ENCODE data around the gene RAE1. TPM values are rescaled to one million over a fixed set of nuclear protein-coding genes. Genes with fewer than 3 reads are reported as not detected.

Gene RAE1
- polyA plus RNA-seq, 1 experiment = 39.0 TPM

DNA sequence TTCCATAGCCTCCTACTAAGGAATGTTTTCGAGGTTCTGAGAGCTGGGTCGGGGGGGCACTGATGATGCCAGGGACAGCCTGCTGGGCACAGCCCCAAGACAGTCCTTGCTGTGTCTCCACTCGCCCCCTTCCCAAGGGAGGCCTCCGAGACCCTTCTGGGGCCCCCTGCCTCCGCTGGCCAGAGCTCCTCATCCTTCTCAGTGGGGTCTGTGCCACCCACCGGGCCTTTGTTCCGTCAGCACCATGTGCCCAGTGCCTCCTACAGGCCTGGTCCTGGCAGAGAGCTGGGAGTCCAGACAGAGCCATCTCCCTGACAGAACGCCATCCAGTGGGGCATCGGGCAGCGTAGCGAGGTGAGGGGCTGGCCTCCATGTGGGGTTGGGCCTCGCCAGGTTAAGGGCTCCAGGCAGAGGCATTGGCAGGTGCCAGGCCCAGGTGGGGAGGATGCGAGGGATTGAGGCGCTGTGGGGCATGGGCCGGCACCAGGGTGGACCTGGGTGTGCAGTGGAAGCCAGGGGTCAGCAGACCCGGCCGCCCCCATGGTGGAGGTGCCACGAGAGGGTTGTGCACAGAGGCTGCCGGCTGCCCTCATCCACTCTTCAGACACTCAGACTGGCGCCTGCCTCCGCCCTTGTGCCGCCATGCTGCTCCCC is 53.5 kb downstream of the RAE1 start:
- no peaks in the 10 kb centered on the region for H3K27me3 ChIP-seq (ENCODE audit: control insufficient read depth, insufficient read depth, low read length)
- POLR2A ChIA-PET = no interaction called here

DNA sequence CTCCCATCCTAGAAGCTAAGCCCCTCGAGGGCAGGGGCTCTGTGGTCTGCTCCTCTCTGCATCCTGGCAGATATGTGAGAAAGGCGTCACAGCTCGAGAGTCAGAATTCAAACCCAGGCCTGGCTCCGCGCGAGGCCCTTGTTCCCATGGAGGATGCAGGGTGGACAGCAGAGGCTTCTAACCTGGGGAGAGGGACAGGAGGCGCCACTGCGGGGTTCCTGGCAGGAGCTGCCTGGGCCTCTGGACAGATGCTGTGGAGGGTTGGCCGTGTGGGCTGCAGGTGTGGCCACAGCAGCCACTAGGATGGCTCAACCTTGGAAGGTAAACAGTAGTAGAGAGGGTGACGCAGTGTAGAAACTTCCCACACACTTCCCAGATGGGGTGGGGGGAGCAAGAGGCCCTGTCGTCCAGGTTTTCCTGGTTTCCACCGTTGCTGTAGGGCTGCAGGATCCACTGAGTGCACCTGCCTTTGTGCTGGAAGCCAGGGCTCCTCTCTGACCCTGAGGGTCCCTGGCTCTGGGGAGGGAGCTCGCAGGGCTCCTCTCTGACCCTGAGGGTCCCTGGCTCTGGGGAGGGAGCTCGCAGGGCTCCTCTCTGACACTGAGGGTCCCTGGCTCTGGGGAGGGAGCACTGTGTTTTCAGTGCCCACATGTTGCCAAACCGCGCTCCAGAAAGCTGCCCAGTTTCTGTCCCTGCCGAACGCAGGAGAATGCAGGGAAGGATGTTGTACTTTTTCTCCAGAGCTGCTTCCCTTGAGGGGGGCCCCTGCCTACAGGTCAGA is 54.4 kb downstream of the RAE1 start:
- CTCF ChIA-PET = no interaction called here

More for the DNA sequence above, 53.5 kb downstream of the RAE1 start:
- Histone ChIP-seq H3K4me3 (ENCODE audit: low read depth, low read length) (no peak overlapping the region), H3K36me3 (ENCODE audit: control insufficient read depth, insufficient read depth, low read length) (peaks cover 18% of the 10 kb centered on the region)
- no peak for DNase-seq (ENCODE audit: low read depth)
- CTCF ChIA-PET = no interaction called here
- TF ChIP-seq, protein P1, sequence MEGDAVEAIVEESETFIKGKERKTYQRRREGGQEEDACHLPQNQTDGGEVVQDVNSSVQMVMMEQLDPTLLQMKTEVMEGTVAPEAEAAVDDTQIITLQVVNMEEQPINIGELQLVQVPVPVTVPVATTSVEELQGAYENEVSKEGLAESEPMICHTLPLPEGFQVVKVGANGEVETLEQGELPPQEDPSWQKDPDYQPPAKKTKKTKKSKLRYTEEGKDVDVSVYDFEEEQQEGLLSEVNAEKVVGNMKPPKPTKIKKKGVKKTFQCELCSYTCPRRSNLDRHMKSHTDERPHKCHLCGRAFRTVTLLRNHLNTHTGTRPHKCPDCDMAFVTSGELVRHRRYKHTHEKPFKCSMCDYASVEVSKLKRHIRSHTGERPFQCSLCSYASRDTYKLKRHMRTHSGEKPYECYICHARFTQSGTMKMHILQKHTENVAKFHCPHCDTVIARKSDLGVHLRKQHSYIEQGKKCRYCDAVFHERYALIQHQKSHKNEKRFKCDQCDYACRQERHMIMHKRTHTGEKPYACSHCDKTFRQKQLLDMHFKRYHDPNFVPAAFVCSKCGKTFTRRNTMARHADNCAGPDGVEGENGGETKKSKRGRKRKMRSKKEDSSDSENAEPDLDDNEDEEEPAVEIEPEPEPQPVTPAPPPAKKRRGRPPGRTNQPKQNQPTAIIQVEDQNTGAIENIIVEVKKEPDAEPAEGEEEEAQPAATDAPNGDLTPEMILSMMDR (IDR thresholded peaks at IDR 0.05; ENCODE audit: insufficient read depth, low read depth, low read length) = no peak

DNA sequence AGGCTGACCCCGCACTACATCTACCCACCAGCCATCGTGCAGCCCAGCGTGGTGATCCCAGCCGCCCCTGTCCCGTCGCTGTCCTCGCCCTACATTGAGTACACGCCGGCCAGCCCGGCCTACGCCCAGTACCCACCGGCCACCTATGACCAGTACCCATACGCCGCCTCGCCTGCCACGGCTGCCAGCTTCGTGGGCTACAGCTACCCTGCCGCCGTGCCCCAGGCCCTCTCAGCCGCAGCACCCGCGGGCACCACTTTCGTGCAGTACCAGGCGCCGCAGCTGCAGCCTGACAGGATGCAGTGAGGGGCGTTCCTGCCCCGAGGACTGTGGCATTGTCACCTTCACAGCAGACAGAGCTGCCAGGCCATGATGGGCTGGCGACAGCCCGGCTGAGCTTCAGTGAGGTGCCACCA is 56.5 kb downstream of the RAE1 start:
- POLR2A ChIA-PET = interaction anchor here (0.5 kb wide), 1 partner anchor 1205 kb away, joined by 3 read pairs; no protein-coding TSS in a partner anchor
- CTCF ChIA-PET = no interaction called here
- TF ChIP-seq, protein P1 (IDR thresholded peaks at IDR 0.05; ENCODE audit: insufficient read depth, low read depth, low read length) = no peak
- peaks cover 16% of the 10 kb centered on the region for H3K36me3 ChIP-seq (ENCODE audit: control insufficient read depth, insufficient read depth, low read length)
- no peaks in the 10 kb centered on the region for H3K27me3 ChIP-seq (ENCODE audit: control insufficient read depth, insufficient read depth, low read length)
- no peak for DNase-seq (ENCODE audit: low read depth)
- H3K4me3 ChIP-seq (ENCODE audit: low read depth, low read length) = no peak overlapping the region

More for the DNA sequence above, 54.4 kb downstream of the RAE1 start:
- POLR2A ChIA-PET = no interaction called here
- H3K4me3 ChIP-seq (ENCODE audit: low read depth, low read length) = no peak overlapping the region
- H3K27me3 ChIP-seq (ENCODE audit: control insufficient read depth, insufficient read depth, low read length) = no peaks in the 10 kb centered on the region
- TF ChIP-seq, protein P1 (IDR thresholded peaks at IDR 0.05; ENCODE audit: insufficient read depth, low read depth, low read length) = no peak
- peaks cover 18% of the 10 kb centered on the region for H3K36me3 ChIP-seq (ENCODE audit: control insufficient read depth, insufficient read depth, low read length)
- no peak for DNase-seq (ENCODE audit: low read depth)

DNA sequence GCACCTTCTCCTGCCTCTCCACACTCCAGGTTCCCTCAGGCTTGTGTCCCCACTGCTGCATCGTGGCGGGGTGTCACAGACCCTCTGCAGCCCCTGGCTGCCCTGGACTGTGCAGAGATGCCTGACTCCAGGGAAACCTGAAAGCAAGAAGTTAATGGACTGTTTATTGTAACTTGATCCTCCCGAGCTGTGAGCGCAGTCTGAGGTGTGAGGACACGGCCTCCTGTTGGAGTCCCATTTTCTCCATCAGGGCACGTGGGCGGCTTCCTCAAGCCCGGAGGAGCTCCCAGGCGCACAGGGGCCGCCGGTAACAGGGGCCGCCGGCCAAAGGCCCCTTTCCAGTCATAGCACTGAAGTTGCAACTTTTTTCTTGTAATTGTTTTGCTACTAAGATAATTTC is 57.1 kb downstream of the RAE1 start:
- peaks cover 14% of the 10 kb centered on the region for H3K36me3 ChIP-seq (ENCODE audit: control insufficient read depth, insufficient read depth, low read length)
- no peaks in the 10 kb centered on the region for H3K27me3 ChIP-seq (ENCODE audit: control insufficient read depth, insufficient read depth, low read length)
- no peak overlapping the region for H3K4me3 ChIP-seq (ENCODE audit: low read depth, low read length)
- TF ChIP-seq, protein P1 (IDR thresholded peaks at IDR 0.05; ENCODE audit: insufficient read depth, low read depth, low read length) = no peak
- ChIA-PET CTCF (no interaction called here), POLR2A (interaction anchor here (0.5 kb wide), 1 partner anchor 1204 kb away, joined by 3 read pairs; no protein-coding TSS in a partner anchor)
- DNase-seq (ENCODE audit: low read depth) = no peak

DNA sequence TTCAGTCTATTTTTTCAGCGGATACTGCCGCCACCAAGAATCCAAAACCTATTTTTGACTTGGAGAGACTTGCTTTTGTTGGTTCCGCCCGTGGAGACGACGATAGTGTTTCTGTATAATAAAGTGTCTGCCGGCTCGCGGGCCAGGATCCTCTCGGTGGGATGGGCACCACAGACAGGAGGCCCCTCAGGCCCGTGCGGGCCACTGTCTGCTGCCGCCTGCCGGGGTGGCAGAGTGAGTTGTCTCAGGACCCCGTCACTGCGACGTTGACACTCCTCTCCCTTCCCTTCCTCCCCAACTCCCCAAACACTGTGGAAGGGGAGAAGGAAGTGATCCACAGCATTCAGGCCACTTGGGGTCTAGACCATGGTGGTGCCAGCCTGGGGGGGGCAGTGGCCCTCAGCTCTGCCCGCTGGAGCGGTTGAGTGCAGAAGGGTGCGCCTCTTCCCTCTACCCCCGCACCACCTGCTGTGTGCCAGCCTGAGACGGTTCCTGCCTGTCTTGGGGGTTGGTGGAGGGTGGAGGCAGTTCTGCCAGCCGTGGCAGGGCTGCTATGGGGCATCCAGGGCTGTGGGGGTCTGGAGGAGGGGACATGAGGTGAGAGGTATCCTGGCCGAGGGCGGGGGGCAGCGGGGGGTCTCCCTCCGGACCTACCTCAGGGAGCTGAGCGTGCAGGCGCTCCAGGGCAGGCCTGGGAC is 57.6 kb downstream of the RAE1 start:
- no peak for DNase-seq (ENCODE audit: low read depth)
- CTCF ChIA-PET = no interaction called here
- TF ChIP-seq, protein P1 (IDR thresholded peaks at IDR 0.05; ENCODE audit: insufficient read depth, low read depth, low read length) = no peak
- H3K27me3 ChIP-seq (ENCODE audit: control insufficient read depth, insufficient read depth, low read length) = no peaks in the 10 kb centered on the region
- H3K36me3 ChIP-seq (ENCODE audit: control insufficient read depth, insufficient read depth, low read length) = peaks cover 14% of the 10 kb centered on the region
- POLR2A ChIA-PET = no interaction called here
- H3K4me3 ChIP-seq (ENCODE audit: low read depth, low read length) = no peak overlapping the region
